Measurements from ENCODE around the gene ANKS6.

The ANKS6 gene

GRCh38 chr9:98740226-98740881, 56.0 kb downstream of the ANKS6 start:
- DNase-seq (ENCODE audit: low read depth in 2 of 3, low spot score in 1 of 3), result no peak

- no peak for DNase-seq (ENCODE audit: low read depth in 2 of 3, low spot score in 1 of 3)
Observed at GRCh38 chr9:98738741-98739140, 57.6 kb downstream of the ANKS6 start.

- no peak for DNase-seq (ENCODE audit: low read depth in 2 of 3, low spot score in 1 of 3)
Observed at GRCh38 chr9:98736226-98736625, 60.1 kb downstream of the ANKS6 start.

GRCh38 chr9:98732801-98733200, 63.6 kb downstream of the ANKS6 start:
- no peak for DNase-seq (ENCODE audit: low read depth in 2 of 3, low spot score in 1 of 3)

GRCh38 chr9:98732091-98732490, 64.3 kb downstream of the ANKS6 start:
- DNase-seq (ENCODE audit: low read depth in 2 of 3, low spot score in 1 of 3), result no peak

- no peak for DNase-seq (ENCODE audit: low read depth in 2 of 3, low spot score in 1 of 3)
Observed at GRCh38 chr9:98730871-98731270, 65.5 kb downstream of the ANKS6 start.

- no peak for DNase-seq (ENCODE audit: low read depth in 2 of 3, low spot score in 1 of 3)
Observed at GRCh38 chr9:98728500-98728899, 67.9 kb downstream of the ANKS6 start.

GRCh38 chr9:98727428-98727827, 68.9 kb downstream of the ANKS6 start:
- DNase-seq (ENCODE audit: low read depth in 2 of 3, low spot score in 1 of 3), result no peak

GRCh38 chr9:98726735-98727134, 69.6 kb downstream of the ANKS6 start:
- no peak for DNase-seq (ENCODE audit: low read depth in 2 of 3, low spot score in 1 of 3)

GRCh38 chr9:98724810-98725530, 71.4 kb downstream of the ANKS6 start:
- no peak for DNase-seq (ENCODE audit: low read depth in 2 of 3, low spot score in 1 of 3)

GRCh38 chr9:98721643-98722042, 74.7 kb downstream of the ANKS6 start:
- DNase-seq (ENCODE audit: low read depth in 2 of 3, low spot score in 1 of 3), result no peak

GRCh38 chr9:98720402-98720801, 76.0 kb downstream of the ANKS6 start:
- DNase-seq (ENCODE audit: low read depth in 2 of 3, low spot score in 1 of 3), result no peak

- no peak for DNase-seq (ENCODE audit: low read depth in 2 of 3, low spot score in 1 of 3)
Observed at GRCh38 chr9:98719055-98719454, 77.3 kb downstream of the ANKS6 start.

GRCh38 chr9:98714833-98715232, 81.5 kb downstream of the ANKS6 start:
- no peak for DNase-seq (ENCODE audit: low read depth in 2 of 3, low spot score in 1 of 3)

GRCh38 chr9:98712987-98713386, 83.4 kb downstream of the ANKS6 start:
- no peak for DNase-seq (ENCODE audit: low read depth in 2 of 3, low spot score in 1 of 3)

GRCh38 chr9:98709968-98710965, 86.1 kb downstream of the ANKS6 start:
- DNase-seq (ENCODE audit: low read depth in 2 of 3, low spot score in 1 of 3), result no peak

- DNase-seq (ENCODE audit: low read depth in 2 of 3, low spot score in 1 of 3), result no peak
Observed at GRCh38 chr9:98708933-98709911, 87.1 kb downstream of the ANKS6 start, which contains the start of gene GABBR2. GABBR2 (minus strand) TSS chr9:98708935; CDS start chr9:98708737, 198 bp downstream.

GRCh38 chr9:98708103-98708932, 88.0 kb downstream of the ANKS6 start:
- DNase-seq (ENCODE audit: low read depth in 2 of 3, low spot score in 1 of 3), result no peak

Data from stimulated activated CD4-positive, alpha-beta T cell treated with anti-CD3 and anti-CD28 coated beads, Interleukin-12 subunit alpha, Interleukin-12 subunit beta, amount 100 ng/mL, for 48 hours (primary cell).